IPS-15b (cell line): ENCODE data around the gene AUTS2.

Source experiments
- H3K27me3 ChIP-seq: one replicate; pipeline ENCODE4 v1.6.1; 2013; ENCODE audit warnings: low read length; ENCODE audit not compliant: control insufficient read depth, insufficient read depth
- H3K36me3 ChIP-seq: one replicate; pipeline ENCODE4 v1.6.1; 2013; ENCODE audit warnings: low read length; ENCODE audit not compliant: control insufficient read depth, insufficient read depth
- H3K4me1 ChIP-seq: one replicate; pipeline ENCODE4 v1.6.1; 2013; ENCODE audit warnings: mild to moderate bottlenecking, low read length; ENCODE audit not compliant: control insufficient read depth, insufficient read depth
- H3K4me3 ChIP-seq: one replicate; pipeline ENCODE4 v1.5.1; 2013; ENCODE audit warnings: low read depth, low read length
- H3K9ac ChIP-seq: one replicate; pipeline ENCODE4 v1.6.1; 2013; ENCODE audit warnings: low read depth, mild to moderate bottlenecking, low read length
- H3K9me3 ChIP-seq: one replicate; pipeline ENCODE4 v1.6.1; 2013; ENCODE audit warnings: mild to moderate bottlenecking, low read length; ENCODE audit not compliant: control insufficient read depth, insufficient read depth

The AUTS2 gene

DNA sequence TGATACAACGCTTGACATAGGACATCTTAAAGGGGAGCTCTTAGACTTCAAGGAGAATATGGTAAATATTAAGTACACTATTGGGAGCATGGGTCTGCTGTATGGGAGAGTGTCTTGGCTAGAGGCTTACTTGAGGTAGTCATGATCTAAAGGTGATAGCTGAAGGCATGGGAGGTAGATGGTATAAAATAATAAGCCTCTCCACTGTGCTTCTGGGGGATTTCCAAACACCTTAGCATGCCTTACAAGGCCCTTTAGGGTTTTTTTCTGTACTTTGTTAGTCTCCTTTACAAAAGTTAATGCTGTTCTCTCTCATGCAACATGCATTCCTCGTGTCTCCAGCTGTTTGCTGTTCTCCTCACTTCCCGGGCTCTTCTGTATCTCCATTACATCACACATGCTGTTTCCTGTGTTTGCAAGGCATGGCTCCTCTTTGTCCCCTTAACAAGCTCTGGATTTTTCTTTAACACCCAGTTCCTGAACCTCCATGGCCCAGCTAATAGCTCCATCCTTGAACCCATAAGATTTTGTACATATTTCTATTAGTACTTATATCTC is 449.7 kb downstream of the AUTS2 start:
- Histone ChIP-seq H3K27me3 (no peaks in the 10 kb centered on the region), H3K4me1 (peaks cover 14% of the 10 kb centered on the region), H3K36me3 (no peaks in the 10 kb centered on the region), H3K9me3 (no peaks in the 10 kb centered on the region), H3K4me3 (no peak overlapping the region), H3K9ac (no peak overlapping the region)

DNA sequence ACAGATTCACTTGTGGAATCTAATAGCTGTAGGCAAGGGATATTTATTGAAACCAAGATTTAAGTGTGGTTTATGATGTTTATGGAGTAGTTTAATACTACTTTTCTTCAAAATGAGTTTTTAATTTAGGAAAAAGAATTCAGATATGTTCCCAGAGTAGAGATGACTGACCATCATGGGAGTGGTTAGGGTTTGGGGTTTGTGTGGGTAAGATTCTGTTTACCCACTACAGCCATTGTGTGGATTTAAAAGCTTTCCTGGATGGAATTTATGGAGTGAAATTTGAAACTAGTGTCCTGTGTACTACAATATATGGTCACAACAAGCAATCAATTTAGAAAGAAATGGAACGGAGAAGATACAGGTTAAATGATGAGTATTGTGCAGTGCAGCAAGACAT is 453.5 kb downstream of the AUTS2 start:
- no peaks in the 10 kb centered on the region for H3K36me3 ChIP-seq

DNA sequence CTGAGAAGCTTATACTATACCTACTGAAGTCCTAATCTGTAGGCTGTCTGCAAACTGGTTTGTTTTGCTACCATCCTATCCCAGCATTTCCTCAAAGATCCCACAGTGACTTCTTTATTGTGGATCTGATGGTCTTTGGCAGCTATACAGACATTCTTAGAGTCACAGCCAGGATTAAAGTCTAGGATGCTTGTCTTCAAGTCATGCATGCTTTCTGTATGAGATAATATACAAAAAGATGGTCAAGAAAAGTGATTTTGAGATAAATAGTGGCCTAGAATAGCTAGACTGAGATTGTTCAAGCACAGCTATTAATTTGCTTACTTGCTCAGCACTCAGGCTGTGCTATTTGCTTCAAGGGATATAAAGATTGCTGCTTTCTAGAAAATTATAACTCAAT is 454.4 kb downstream of the AUTS2 start:
- Histone ChIP-seq H3K9ac (no peak overlapping the region), H3K4me3 (no peak overlapping the region), H3K4me1 (peaks cover 9% of the 10 kb centered on the region), H3K9me3 (no peaks in the 10 kb centered on the region), H3K36me3 (no peaks in the 10 kb centered on the region), H3K27me3 (no peaks in the 10 kb centered on the region)

More for the DNA sequence above, 453.5 kb downstream of the AUTS2 start:
- H3K4me3 ChIP-seq = no peak overlapping the region
- H3K27me3 ChIP-seq = no peaks in the 10 kb centered on the region
- H3K4me1 ChIP-seq = peaks cover 11% of the 10 kb centered on the region
- no peak overlapping the region for H3K9ac ChIP-seq
- H3K9me3 ChIP-seq = no peaks in the 10 kb centered on the region

DNA sequence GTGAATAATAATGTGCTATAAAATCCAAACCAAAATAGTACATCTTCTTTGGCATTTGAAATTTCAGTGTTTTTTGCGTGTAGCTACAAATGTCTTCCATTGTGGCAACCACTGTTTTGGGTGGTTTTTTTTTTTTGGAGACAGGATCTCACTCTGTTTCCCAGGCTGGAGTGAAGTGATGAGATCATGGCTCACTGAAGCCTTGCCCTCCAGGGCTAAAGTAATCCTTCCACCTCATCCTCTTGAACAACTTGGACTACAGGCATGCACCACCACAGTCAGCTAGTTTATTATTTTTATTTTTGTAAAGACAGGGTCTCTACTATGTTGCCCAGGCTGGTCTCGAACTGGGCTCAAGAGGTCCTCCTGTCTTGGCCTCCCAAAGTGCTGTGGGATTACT is 455.1 kb downstream of the AUTS2 start:
- Histone ChIP-seq H3K9me3 (no peaks in the 10 kb centered on the region), H3K4me1 (peaks cover 3% of the 10 kb centered on the region), H3K27me3 (no peaks in the 10 kb centered on the region), H3K4me3 (no peak overlapping the region), H3K36me3 (no peaks in the 10 kb centered on the region), H3K9ac (no peak overlapping the region)

DNA sequence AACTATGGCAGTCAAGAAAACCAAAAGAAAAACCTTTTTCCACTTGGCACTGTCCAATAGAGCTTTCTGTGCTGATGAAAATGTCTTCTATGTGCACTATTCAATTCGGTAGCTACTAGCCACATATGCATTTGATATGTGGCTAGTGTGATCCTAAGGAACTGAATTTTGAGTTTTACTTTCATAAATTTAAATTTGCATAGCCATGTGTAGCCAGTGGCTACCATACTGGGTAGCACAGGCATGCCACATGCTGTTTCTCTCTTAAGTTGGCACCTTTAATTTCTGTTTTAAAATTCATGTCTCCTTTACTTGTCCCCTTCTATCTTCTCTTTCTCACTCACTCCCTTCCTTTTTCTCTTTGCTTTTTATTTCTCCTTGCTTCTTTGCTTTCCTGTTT is 455.7 kb downstream of the AUTS2 start:
- Histone ChIP-seq H3K4me3 (no peak overlapping the region), H3K9me3 (no peaks in the 10 kb centered on the region), H3K36me3 (no peaks in the 10 kb centered on the region), H3K9ac (no peak overlapping the region), H3K4me1 (peaks cover 3% of the 10 kb centered on the region), H3K27me3 (no peaks in the 10 kb centered on the region)

DNA sequence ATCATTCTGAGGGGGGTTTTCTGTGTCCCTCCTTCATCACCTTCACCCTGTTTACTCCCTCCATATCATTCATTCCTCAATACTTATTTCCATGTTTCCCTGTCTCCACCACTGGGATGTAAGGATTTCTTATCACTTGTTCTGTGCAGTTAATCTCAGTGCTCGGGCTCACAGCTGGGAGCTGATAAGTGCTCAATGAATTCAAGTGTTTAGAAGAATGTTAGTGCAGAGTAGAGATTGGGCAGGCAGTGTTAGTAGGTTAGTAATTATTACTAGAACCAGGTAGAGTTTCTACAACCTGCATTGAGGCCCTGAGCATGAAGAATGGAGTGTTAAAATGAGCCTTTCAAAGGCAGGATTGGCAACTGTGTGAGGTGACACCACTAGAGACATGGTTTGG is 458.1 kb downstream of the AUTS2 start:
- Histone ChIP-seq H3K9me3 (no peaks in the 10 kb centered on the region), H3K4me1 (peaks cover 8% of the 10 kb centered on the region), H3K9ac (no peak overlapping the region), H3K36me3 (no peaks in the 10 kb centered on the region), H3K4me3 (no peak overlapping the region), H3K27me3 (no peaks in the 10 kb centered on the region)

DNA sequence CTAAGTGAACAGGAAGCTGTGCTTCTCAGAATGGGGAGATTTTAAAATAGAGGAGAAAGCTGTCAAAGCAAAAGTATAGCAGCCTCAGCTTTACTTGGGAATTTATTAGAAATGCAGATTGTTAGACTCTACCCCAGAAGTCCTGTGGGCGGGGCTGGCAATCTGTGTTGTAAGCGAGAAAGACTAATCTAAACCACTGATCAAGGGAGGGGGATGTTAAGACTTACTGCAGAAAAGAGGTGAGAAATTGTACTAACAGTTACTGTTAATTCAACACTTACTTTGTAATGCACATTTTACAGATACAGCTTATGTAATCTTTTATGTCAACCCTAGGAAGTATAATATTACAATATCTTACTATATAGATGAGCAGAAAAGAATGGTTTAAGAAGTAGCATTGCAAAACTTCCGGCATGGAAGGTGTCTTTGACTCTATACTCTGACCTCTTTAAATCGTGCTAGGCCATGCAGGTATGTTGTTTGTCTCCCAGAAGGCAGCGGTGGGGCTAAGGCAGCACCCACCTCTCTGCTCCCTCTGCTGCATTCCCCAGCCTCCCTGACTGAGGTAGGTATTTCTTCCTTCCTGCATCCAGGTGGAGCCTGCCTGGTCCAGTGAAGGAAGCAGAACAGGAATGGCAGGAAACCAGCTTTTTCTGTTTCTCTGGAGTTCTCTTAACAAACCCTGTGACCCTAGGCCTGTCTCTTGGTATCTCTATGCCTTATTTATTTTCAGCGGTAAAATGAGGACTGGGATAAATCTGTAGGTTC is 462.2 kb downstream of the AUTS2 start:
- Histone ChIP-seq H3K9me3 (no peaks in the 10 kb centered on the region), H3K36me3 (no peaks in the 10 kb centered on the region), H3K4me1 (peaks cover 6% of the 10 kb centered on the region), H3K27me3 (no peaks in the 10 kb centered on the region), H3K4me3 (no peak overlapping the region), H3K9ac (no peak overlapping the region)

DNA sequence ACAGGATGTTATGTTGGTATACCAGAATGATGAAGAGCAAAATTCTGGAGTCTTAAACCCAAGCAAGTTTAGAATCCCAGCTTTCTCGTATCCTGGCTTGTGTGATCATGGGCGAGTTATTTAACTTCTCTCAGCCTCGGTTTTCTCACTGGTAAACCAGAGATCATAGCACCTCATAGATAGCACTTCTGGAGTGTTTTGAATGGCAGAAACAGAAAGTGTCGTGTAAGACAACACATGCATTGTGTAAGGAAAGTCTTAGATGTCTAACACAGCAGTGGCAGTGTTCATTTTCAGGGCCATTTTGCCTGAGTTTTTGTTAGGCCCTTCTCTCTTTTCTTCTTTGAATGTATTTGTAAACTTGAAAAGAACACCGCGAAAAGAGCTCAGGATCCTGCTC is 465.1 kb downstream of the AUTS2 start:
- Histone ChIP-seq H3K4me3 (no peak overlapping the region), H3K36me3 (no peaks in the 10 kb centered on the region), H3K9ac (no peak overlapping the region), H3K27me3 (no peaks in the 10 kb centered on the region), H3K9me3 (no peaks in the 10 kb centered on the region), H3K4me1 (peaks cover 6% of the 10 kb centered on the region)

DNA sequence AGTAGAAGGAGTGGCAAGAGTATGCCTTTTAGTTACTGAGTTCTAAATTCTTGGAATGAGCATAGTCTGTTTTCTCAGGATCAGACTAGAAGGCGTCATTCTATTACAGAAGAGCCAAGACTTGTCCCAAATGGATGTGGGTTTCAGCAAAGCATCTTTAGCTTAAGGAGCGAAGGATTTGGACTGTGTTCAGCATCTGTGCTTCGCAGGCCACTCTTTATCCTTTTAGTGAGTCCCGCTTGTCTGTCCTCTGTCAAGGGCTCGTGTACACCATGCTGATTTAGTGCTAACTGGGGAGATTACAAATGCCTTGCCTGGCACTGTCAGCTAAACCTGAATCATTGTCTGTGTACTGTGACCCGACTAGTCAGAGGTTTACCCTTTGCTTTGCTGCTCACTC is 465.7 kb downstream of the AUTS2 start:
- H3K4me1 ChIP-seq = peaks cover 6% of the 10 kb centered on the region
- no peak overlapping the region for H3K9ac ChIP-seq
- no peaks in the 10 kb centered on the region for H3K36me3 ChIP-seq
- no peaks in the 10 kb centered on the region for H3K27me3 ChIP-seq
- H3K4me3 ChIP-seq = no peak overlapping the region
- no peaks in the 10 kb centered on the region for H3K9me3 ChIP-seq

DNA sequence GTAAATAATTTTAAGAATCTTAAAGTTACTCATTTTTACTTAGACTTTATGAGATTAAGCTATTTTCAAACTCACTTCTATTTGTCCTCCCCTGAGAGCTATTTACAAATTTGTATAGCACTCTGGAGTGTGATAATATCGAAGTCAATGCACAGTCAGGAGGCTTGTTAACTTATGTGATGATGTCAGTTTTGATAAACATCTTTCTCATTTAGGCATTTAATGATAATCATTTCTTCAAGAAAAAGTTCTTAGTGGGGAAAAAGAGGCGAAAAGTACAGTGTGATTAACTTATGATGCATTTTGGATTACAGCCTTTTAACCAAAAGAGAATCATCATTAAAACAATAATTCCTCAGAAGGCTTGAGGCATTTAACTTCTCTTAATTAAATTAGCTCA is 468.6 kb downstream of the AUTS2 start:
- H3K4me3 ChIP-seq = no peak overlapping the region
- no peak overlapping the region for H3K9ac ChIP-seq
- H3K9me3 ChIP-seq = no peaks in the 10 kb centered on the region
- H3K27me3 ChIP-seq = no peaks in the 10 kb centered on the region
- H3K36me3 ChIP-seq = no peaks in the 10 kb centered on the region
- H3K4me1 ChIP-seq = no peaks in the 10 kb centered on the region

DNA sequence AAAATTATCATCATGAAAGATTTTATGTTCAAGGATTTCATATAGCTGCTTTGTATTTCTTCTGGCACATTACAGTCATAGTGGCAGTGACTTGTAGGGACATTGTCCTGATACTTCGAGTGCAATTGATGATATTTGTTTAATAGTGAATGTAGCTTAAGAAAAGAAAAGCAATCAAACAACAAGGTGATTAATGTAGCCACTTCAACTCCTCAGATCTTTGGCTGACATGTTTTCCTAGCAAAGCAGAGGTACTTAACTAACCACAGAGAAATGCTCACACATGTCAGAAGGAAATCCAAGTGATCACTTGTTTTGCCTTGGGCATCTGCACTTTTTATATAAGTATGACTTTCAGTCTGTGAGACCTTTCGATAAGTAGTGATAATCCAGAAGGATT is 470.3 kb downstream of the AUTS2 start:
- Histone ChIP-seq H3K4me3 (no peak overlapping the region), H3K4me1 (no peaks in the 10 kb centered on the region), H3K27me3 (no peaks in the 10 kb centered on the region), H3K9me3 (no peaks in the 10 kb centered on the region), H3K9ac (no peak overlapping the region), H3K36me3 (no peaks in the 10 kb centered on the region)

DNA sequence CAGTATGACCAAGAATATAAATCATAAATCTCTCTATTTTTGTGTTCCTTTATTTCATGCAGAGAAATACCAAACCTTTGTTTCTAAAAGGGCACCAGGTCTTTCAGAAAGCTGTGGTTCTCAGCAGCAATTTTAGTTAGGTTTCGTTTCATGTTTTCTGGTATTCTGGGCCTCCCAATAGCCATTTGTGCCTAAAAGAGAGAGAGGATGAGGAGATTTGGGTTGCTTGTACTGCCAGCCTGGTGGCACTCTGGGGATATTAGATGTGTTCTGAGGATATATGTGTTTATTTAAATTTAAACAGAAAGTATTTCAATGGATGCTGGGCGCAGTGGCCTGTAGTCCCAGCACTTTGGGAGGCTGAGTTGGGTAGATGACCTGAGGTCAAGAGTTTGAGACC is 471.7 kb downstream of the AUTS2 start:
- Histone ChIP-seq H3K27me3 (no peaks in the 10 kb centered on the region), H3K9me3 (no peaks in the 10 kb centered on the region), H3K9ac (no peak overlapping the region), H3K36me3 (no peaks in the 10 kb centered on the region), H3K4me1 (no peaks in the 10 kb centered on the region), H3K4me3 (no peak overlapping the region)
